NCI-H526 (cell line): ENCODE data around the gene VCP.

Source experiments
- DNase-seq, 2 experiments: peaks; one replicate each; lab custom pipeline; 2025; lab: John Stamatoyannopoulos, UW

The VCP gene

DNA sequence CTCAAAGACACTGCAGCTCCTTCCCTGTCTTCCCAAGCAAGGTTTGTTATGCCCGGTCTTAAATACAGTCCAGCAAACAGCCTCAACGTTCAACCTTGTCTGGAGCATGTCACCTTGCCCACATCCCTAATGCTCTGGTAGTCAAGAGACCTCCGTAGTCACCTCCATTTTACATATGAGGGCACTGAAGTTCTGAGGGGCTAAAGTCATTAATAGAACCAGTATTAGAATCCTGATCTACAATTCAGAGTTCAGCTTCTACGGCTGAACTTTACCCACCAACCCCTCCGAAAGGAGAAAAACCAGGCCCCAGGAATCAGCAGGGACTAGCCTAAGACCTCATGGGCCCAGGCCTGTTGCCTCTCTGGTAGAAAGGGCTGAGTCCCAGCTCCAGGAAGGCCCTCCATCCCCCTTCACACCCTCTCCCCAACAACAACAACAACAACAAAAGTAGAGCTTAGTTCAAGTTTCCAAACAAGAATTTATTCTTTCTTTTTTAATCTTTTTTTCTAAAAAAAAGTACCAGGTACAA lies 31.3 kb upstream of the VCP start:
- DNase-seq: no peak

- DNase-seq: peak; percentile 96 to 97
Observed at GRCh38 chr9:35102769-35103659, 30.6 kb upstream of the VCP start, which contains the start of gene STOML2. STOML2 (minus strand) TSS chr9:35103131; CDS start chr9:35103094, 37 bp downstream.

DNA sequence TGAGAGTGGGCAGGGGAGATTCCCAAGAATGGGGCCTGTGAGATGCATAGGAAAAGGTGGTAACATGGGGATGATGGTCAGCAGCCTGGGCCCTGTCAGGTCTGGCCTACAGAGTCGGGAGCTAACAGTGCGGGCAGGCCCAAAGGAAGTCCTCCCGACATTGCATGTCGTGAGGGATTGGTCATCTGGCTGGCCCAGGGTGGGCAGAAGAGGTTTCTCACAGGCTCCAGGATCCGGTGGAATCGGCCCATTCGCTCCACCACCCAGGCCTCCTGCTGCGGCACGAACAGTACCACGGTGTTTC lies 30.0 kb upstream of the VCP start:
- DNase-seq: no peak

DNA sequence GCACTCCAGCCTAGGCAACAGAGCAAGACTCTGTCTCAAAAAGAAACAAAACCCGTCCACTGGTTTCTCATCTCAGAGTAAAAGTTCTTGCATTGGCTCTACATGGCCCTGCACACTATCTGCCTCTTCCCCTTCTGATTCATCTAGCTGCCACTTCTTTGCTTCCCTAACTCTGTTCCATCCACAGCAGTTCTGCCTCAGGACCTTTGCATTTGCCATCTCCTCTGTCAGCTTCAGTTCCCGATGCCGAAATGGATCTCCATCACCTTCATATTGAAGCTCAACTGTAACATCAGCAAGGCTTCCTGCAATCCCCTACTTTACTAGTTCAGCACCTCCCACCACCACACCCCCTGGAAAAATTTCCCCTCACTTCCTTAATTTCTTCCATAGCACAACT lies 25.1 kb upstream of the VCP start:
- no peak for DNase-seq

- DNase-seq: peak; percentile 78 to 92
Observed at GRCh38 chr9:35096035-35096849, 23.8 kb upstream of the VCP start, which contains the start of gene PIGO. PIGO (minus strand) TSS chr9:35096591; CDS start chr9:35095565, 1,026 bp downstream.

DNA sequence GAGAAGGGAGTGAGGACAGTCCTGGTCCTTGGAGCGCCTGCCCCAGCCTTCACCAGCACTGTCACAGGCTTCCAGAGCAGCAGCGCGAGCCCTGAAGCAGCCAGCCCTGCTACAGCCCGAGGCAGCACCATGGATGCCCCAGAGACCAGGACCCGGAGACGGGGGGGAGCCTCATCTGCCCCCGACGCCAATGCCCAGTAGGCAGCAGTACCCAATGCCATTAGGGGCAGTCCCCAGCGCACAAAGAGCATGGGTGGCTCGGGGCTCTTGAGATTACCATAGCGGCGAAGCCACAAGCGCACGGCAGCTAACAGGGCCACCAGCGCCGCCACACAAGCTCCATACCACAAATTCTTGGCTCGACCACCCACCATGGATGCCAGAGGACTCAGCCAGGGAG lies 19.1 kb upstream of the VCP start:
- no peak for DNase-seq

DNA sequence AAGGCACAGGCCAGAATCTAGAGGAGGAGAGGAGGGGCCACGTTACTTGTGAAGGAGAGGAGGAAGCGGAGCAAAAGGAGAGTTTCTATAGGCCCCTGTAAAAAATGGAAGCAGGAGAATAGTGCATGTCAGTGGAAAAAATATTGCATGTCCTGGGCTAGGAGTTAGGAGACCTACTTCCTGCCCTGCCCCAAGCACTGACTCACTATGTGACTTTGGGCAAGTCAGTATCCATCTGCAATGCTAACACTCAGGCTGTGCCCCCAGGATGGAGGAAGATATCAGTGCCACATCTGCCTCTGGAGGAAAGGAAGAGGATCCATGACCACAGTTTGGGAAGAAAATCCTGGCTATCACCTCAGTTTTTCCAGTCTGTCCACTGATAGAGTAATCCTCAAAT lies 17.0 kb upstream of the VCP start:
- no peak for DNase-seq

DNA sequence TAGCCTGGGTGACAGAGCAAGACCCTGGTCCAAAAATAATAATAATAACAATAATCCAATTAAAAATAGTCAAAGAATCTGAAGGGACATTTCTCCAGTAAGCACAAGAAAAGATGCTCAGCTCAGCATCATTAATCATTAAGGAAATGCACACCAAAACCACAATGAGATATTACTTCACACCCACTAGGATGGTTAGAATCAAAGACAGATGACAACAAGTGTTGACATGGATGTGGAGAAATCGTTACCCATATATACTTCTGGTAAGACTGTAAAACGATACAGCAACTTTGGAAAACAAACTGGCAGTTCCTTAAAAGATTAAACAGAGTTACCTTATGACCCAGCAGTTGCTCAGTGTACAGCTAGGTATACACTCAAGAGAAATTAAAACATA lies 12.7 kb upstream of the VCP start:
- DNase-seq: no peak

DNA sequence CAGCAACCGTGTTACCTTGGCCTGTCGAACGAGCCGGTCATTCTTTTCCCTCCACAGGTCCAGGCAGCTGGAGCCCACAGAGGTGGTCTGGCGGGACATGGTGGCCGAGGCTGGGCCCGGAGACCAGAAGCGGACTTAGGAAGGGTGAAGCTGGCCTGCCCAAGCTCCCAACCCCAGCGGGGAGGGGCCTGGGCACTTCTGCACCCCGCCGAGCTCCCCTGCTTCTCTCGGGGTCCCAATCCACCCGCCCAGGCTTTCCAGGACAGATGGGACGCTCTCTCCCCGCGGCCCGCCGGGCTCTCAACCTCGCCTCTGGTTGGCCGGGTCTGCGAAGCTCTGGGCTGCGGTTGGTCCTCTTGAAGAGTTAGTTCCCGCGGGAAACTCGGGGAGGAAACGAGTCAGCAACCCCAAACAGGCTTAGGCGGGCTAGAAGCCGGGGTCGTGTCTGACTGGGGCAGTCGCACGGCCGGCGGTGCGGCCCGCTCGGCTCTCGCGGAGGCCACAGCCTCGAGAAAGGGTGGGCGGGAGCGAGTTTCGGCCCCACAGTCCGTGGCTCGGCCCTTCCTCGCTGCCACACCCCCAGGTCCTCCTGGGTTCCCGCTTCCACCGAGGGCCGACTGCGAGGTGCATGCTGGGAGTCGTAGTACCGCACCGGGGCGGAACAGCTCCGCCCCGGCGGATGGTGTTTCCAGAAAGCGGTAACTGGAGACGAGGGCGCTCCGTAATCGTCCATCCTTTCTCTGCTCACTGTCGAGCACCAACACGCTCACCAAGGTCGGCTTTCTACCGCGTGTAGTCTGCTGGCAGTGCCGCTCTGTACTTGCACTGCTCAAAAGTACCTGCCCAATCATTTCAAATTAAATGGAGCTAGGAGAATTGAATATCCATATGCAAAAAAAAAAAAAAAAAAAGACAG lies 7.3 kb upstream of the VCP start, which contains the start of gene FANCG:
Gene FANCG, minus strand, starts transcription at position 517 of the 916 bp plus-strand sequence. Its CDS starts 418 bp downstream, at position 99.
- peak; percentile 86 to 94 for DNase-seq

DNA sequence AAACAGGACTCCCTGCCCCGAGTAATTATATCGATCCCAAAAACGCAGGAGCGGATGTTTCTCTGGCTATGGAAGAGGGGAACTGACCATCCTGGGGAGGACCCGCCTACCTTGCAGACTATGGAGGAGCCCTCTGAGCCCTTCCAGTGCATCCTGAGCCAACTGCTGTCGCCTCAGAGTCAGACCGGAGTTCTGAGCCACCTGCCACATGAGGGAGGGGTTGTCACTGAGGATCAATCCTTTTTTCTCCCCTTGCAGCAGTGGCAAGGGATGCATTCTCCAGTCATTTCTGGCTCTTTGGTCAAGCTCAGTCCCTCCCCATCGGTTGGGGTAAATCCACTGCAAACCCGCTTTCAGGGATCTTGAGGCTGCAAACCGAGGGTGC lies 6.6 kb upstream of the VCP start:
- DNase-seq: peak; percentile 10 to 42

GRCh38 chr9:35078066-35078465 lies 5.6 kb upstream of the VCP start:
- DNase-seq: no peak

- DNase-seq: no peak
Observed at GRCh38 chr9:35076848-35077247, 4.4 kb upstream of the VCP start.

DNA sequence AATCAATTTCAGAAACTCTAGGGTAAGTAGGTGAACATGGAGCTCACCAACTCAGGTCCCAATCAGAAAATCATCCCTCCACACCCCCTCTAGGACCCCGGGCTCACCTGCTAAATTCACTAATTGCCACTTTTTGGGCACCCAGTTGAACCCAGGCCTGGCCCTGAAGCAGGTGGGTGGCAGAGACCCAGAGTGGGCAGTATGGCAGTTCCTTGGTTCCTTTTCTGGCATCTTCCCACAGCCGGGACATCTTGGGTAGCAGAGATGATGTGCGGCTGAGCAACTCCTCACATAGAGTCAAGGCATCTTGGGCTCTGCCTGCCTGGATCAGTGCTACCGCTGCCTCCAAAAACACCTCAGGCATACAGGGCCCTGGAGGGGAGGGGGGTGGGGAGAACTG lies 2.9 kb upstream of the VCP start:
- no peak for DNase-seq

GRCh38 chr9:35074791-35075190 lies 2.4 kb upstream of the VCP start:
- DNase-seq: no peak

DNA sequence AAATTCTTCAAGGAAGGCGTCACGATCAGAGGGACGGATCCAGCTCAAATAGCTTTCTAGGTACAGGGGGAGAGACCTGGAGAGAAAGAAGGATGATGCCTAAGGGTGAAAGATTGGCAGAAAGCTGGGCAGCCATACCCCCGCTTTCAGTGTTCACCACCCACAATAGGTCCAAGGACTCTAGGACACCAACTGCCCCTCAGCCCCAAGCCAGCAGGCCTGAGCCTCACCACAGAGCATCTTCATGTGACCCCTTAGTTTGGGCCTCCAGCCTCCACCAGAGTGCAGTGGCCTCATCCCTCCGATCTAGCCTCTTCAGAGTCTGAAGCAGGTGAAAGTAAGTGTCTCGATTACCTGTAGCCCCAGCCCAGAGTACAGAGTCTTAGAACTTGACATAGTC lies 1.7 kb upstream of the VCP start:
- DNase-seq: no peak

- DNase-seq: no peak
Observed at GRCh38 chr9:35073279-35073612, 821 bp upstream of the VCP start.

GRCh38 chr9:35071814-35072460 lies 488 bp downstream of the VCP start:
- DNase-seq: peak; percentile 74 to 93

- DNase-seq: no peak
Observed at GRCh38 chr9:35070823-35071813, 1.3 kb downstream of the VCP start.

DNA sequence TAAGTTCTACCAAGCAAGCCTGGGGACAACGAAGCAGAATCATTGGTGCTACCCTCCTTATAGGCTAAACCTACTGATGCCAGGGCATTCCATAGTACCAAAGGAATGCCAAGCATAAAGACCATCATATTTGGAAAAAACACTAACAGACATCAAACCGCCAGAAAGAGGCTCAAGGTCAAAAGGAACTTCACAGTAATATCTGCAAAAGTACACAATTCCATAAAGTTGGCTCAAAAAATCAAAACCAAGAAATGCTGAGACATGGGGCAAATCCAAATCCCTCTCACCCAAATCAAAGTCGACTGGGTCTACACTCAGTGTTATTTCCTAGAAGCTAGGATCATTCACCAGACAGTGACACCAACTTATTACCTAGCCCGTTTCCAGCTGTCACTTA lies 3.4 kb downstream of the VCP start:
- no peak for DNase-seq

GRCh38 chr9:35067056-35067455 lies 5.4 kb downstream of the VCP start:
- DNase-seq: no peak
